ENCODE results near the gene WHRN.

The WHRN gene

GRCh38 chr9:114450833-114451706 lies 54.2 kb downstream of the WHRN start:
- no peak for TF ChIP-seq MYC (IDR thresholded peaks at IDR 0.05; ENCODE audit: low read depth, low read length)
- TF ChIP-seq, protein P1, sequence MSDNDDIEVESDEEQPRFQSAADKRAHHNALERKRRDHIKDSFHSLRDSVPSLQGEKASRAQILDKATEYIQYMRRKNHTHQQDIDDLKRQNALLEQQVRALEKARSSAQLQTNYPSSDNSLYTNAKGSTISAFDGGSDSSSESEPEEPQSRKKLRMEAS (IDR thresholded peaks at IDR 0.05; ENCODE audit: low read depth, low read length): no peak
- TF ChIP-seq POLR2A (IDR thresholded peaks at IDR 0.05; ENCODE audit: extremely low read depth, insufficient read length): no peak
- TF ChIP-seq, protein P2, sequence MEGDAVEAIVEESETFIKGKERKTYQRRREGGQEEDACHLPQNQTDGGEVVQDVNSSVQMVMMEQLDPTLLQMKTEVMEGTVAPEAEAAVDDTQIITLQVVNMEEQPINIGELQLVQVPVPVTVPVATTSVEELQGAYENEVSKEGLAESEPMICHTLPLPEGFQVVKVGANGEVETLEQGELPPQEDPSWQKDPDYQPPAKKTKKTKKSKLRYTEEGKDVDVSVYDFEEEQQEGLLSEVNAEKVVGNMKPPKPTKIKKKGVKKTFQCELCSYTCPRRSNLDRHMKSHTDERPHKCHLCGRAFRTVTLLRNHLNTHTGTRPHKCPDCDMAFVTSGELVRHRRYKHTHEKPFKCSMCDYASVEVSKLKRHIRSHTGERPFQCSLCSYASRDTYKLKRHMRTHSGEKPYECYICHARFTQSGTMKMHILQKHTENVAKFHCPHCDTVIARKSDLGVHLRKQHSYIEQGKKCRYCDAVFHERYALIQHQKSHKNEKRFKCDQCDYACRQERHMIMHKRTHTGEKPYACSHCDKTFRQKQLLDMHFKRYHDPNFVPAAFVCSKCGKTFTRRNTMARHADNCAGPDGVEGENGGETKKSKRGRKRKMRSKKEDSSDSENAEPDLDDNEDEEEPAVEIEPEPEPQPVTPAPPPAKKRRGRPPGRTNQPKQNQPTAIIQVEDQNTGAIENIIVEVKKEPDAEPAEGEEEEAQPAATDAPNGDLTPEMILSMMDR (IDR thresholded peaks at IDR 0.05; ENCODE audit: low read depth, low read length): no peak
- H3K4me3 ChIP-seq (ENCODE audit: low read depth, low read length): no peak overlapping the region
- DNase-seq (ENCODE audit: low read depth): no peak

DNA sequence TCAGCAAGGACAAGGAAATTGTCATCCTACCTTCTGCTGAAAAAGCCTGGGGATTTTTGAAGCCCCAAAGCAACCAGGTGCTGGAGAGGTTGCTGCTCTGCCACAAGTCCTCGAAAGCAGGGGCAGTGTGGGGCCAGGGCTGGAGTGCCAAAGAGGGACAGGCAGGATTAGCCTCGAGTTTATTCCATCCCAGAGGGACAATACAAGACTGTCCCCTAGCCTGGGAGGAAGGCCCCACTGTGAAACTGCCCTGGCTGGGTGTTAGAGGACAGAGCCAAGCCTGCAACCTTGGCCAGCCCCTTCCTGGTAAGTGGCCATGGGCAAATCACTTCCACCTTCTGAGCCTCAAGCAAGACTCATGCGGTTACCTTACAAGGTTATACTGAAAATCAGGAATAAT lies 55.1 kb downstream of the WHRN start:
- no peak for DNase-seq (ENCODE audit: low read depth)
- no peak overlapping the region for H3K4me3 ChIP-seq (ENCODE audit: low read depth, low read length)
- TF ChIP-seq MYC (IDR thresholded peaks at IDR 0.05; ENCODE audit: low read depth, low read length): no peak
- TF ChIP-seq, protein P2 (IDR thresholded peaks at IDR 0.05; ENCODE audit: low read depth, low read length): no peak
- TF ChIP-seq POLR2A (IDR thresholded peaks at IDR 0.05; ENCODE audit: extremely low read depth, insufficient read length): no peak
- TF ChIP-seq, protein P1 (IDR thresholded peaks at IDR 0.05; ENCODE audit: low read depth, low read length): no peak

GRCh38 chr9:114449236-114449635 lies 56.0 kb downstream of the WHRN start:
- TF ChIP-seq MYC (IDR thresholded peaks at IDR 0.05; ENCODE audit: low read depth, low read length) (no peak), POLR2A (IDR thresholded peaks at IDR 0.05; ENCODE audit: extremely low read depth, insufficient read length) (no peak)
- TF ChIP-seq, protein P1 (IDR thresholded peaks at IDR 0.05; ENCODE audit: low read depth, low read length): no peak
- TF ChIP-seq, protein P2 (IDR thresholded peaks at IDR 0.05; ENCODE audit: low read depth, low read length): no peak
- H3K4me3 ChIP-seq (ENCODE audit: low read depth, low read length): no peak overlapping the region
- no peak for DNase-seq (ENCODE audit: low read depth)

DNA sequence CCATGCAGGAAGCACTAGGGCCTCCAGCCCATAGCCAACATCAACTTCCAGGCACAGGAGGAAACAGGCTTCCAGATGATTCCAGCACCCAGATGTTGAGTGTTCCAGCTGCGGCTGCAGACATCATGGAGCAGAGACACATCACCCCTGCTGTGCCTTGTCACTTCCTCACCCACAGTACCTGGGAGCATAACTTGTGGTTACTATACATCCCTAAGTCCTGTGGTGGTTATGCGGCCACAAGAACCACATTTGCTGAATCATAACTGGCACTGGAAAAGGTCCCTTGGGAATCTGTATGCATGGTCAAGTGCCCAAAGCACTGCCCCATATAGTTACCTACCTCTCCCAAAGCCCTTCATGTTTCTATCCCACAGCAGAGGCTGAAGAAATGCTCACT lies 56.6 kb downstream of the WHRN start:
- peak; percentile 84 for DNase-seq (ENCODE audit: low read depth)
- TF ChIP-seq MYC (IDR thresholded peaks at IDR 0.05; ENCODE audit: low read depth, low read length) (no peak), POLR2A (IDR thresholded peaks at IDR 0.05; ENCODE audit: extremely low read depth, insufficient read length) (no peak)
- TF ChIP-seq, protein P1 (IDR thresholded peaks at IDR 0.05; ENCODE audit: low read depth, low read length): no peak
- TF ChIP-seq, protein P2 (IDR thresholded peaks at IDR 0.05; ENCODE audit: low read depth, low read length): no peak
- no peak overlapping the region for H3K4me3 ChIP-seq (ENCODE audit: low read depth, low read length)

DNA sequence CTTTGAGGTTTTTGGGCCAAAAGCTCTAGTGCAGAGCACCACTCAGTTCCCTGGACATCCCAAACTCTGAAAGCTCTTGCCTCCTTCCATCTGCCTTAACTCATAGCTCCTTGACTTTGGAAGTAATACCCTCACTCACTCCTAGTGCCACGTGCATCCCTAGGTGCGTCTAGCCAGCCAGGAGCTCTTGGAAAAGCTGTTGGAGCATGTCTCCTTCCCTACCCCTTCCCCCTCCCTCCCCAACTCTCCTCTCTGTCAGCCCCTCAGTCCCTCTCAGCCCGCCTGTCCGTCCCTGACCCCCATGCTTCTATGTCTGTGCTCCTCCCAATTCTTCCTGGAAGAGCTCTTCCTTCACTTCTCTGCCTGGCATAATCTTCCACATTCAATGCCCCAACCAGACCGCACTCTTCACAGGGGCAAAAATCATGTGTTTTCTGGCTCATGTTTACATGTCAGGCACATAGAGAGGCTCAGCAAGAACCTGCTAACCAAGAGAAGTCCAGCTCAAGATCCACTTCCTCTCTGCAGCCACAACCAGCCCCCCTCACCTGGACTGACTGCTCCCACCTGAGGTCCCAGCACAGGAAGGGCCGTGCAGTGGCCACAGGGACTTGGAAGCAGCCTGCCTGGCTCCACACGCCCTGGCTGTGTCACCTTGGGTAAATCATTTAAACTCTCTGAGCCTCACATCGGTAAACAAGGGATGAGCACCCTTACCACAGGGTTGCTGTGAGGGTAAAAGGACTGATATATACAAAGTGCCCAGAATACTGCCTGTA lies 58.4 kb downstream of the WHRN start:
- TF ChIP-seq MYC (IDR thresholded peaks at IDR 0.05; ENCODE audit: low read depth, low read length) (no peak), POLR2A (IDR thresholded peaks at IDR 0.05; ENCODE audit: extremely low read depth, insufficient read length) (no peak)
- TF ChIP-seq, protein P2 (IDR thresholded peaks at IDR 0.05; ENCODE audit: low read depth, low read length): no peak
- TF ChIP-seq, protein P1 (IDR thresholded peaks at IDR 0.05; ENCODE audit: low read depth, low read length): no peak
- no peak overlapping the region for H3K4me3 ChIP-seq (ENCODE audit: low read depth, low read length)
- no peak for DNase-seq (ENCODE audit: low read depth)

Measured in NB4 (cell line).